Measurements from ENCODE around the gene TMED4. TPM values are rescaled to one million over a fixed set of nuclear protein-coding genes. Genes with fewer than 3 reads are reported as not detected.
A peak's percentile ranks its signal among the peaks of the same experiment; 100 is the strongest.

Gene TMED4
- polyA plus RNA-seq, 1 donor (not counting 4 experiments of a cell fraction or from before 2014, with no cell fraction given), result 45.8 TPM

DNA sequence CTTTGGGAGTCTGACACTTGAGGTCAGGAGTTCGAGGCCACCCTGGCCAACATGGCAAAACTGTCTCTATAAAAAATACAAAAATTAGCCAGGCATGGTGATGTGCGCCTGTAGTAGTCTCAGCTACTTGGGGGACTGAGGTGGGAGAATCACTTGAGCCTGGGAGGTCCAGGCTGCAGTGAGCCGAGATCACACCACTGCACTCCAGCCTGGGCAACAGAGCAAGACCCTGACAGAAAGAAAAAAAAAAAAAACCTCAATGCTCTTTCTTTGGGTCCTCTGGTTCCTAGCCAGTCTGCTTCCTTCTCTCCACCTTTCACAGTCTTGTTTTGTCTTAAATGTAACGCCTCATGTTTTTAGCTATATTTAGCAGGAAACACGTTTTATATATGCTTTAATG, 33.8 kb upstream of the TMED4 start:
- FAIRE-seq (no peak), DNase-seq (ENCODE audit: low read depth, low spot score) (no peak)
- Histone ChIP-seq H4K20me1 (ENCODE audit: control insufficient read depth, extremely low read depth, insufficient read depth, low read length) (peaks cover 3% of the 10 kb centered on the region), H3K36me3 (ENCODE audit: control insufficient read depth in 2 of 2, extremely low read depth in 1 of 2, insufficient read depth in 2 of 2, low read length in 2 of 2) (peaks cover 0 to 5% of the 10 kb centered on the region in 2 experiments), H3K79me2 (ENCODE audit: control insufficient read depth, insufficient read depth, low read length) (peaks cover 94% of the 10 kb centered on the region), H3K9me3 (ENCODE audit: control insufficient read depth, low read depth, low read length) (no peaks in the 10 kb centered on the region), H3K4me1 (ENCODE audit: control insufficient read depth, extremely low read depth, insufficient read depth, low read length) (peaks cover 32% of the 10 kb centered on the region), H2AFZ (ENCODE audit: control insufficient read depth, low read length) (no peak overlapping the region), H3K9me1 (ENCODE audit: control insufficient read depth, extremely low read depth, insufficient read depth, low read length) (no peaks in the 10 kb centered on the region), H3K27ac (ENCODE audit: control insufficient read depth, insufficient read depth, low read length) (peak overlapping the region; percentile 11), H3K9ac (ENCODE audit: control insufficient read depth, extremely low read depth, insufficient read depth, low read length) (no peak overlapping the region), H3K4me3 (ENCODE audit: control insufficient read depth in 2 of 3, extremely low read depth in 1 of 3, insufficient read depth in 2 of 3, low read depth in 1 of 3, low read length in 3 of 3) (no peak overlapping the region), H3K4me2 (ENCODE audit: control insufficient read depth, extremely low read depth, insufficient read depth, low read depth, low read length) (no peak overlapping the region), H3K27me3 (ENCODE audit: control insufficient read depth, extremely low read depth, insufficient read depth, low read length) (no peaks in the 10 kb centered on the region)
- TF ChIP-seq EZH2 (IDR thresholded peaks at IDR 0.05; ENCODE audit: low read length), result no peak
- TF ChIP-seq, protein P1, sequence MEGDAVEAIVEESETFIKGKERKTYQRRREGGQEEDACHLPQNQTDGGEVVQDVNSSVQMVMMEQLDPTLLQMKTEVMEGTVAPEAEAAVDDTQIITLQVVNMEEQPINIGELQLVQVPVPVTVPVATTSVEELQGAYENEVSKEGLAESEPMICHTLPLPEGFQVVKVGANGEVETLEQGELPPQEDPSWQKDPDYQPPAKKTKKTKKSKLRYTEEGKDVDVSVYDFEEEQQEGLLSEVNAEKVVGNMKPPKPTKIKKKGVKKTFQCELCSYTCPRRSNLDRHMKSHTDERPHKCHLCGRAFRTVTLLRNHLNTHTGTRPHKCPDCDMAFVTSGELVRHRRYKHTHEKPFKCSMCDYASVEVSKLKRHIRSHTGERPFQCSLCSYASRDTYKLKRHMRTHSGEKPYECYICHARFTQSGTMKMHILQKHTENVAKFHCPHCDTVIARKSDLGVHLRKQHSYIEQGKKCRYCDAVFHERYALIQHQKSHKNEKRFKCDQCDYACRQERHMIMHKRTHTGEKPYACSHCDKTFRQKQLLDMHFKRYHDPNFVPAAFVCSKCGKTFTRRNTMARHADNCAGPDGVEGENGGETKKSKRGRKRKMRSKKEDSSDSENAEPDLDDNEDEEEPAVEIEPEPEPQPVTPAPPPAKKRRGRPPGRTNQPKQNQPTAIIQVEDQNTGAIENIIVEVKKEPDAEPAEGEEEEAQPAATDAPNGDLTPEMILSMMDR (optimal IDR thresholded peaks at IDR 0.05 in 1 of 3, IDR thresholded peaks at IDR 0.05 in 1 of 3, conservative IDR thresholded peaks at IDR 0.05 in 1 of 3; ENCODE audit: extremely low read depth in 1 of 3, insufficient read depth in 2 of 3, low read length in 3 of 3), result no peak
- dilution Hi-C loops (cut with MboI; ENCODE audit: extremely low pct_ligation_motif_present, low sequenced_read_pairs), result no loop called here

DNA sequence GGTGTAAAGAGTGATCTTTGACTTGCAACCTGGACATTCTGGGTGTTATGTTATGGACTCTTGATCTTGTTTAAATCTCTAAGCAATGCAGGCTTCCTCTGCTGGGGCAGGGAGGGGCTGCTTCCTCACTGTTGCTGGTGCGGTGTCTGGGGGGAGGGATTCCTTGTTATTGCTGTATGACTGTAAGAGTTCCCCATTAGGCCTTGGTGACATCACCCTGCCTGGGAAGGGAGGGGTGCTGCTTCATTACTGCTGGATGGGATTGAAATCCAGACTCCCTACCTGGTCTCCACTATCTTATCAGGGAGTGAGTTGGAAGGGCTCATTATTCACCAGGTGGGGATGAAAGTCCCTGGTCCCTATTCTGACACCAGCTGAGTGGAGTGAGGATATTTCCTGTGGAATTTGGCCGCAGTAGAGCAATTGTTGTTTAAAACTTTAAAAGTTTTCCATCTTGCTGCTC, 33.1 kb upstream of the TMED4 start:
- H3K27ac ChIP-seq (ENCODE audit: control insufficient read depth, insufficient read depth, low read length), result peak overlapping the region; percentile 11
- TF ChIP-seq, protein P1 (optimal IDR thresholded peaks at IDR 0.05 in 1 of 3, IDR thresholded peaks at IDR 0.05 in 1 of 3, conservative IDR thresholded peaks at IDR 0.05 in 1 of 3; ENCODE audit: extremely low read depth in 1 of 3, insufficient read depth in 2 of 3, low read length in 3 of 3), result no peak
- peaks cover 3% of the 10 kb centered on the region for H4K20me1 ChIP-seq (ENCODE audit: control insufficient read depth, extremely low read depth, insufficient read depth, low read length)
- no peaks in the 10 kb centered on the region for H3K9me1 ChIP-seq (ENCODE audit: control insufficient read depth, extremely low read depth, insufficient read depth, low read length)
- no peak overlapping the region for H3K4me2 ChIP-seq (ENCODE audit: control insufficient read depth, extremely low read depth, insufficient read depth, low read depth, low read length)
- no peaks in the 10 kb centered on the region for H3K9me3 ChIP-seq (ENCODE audit: control insufficient read depth, low read depth, low read length)
- H3K9ac ChIP-seq (ENCODE audit: control insufficient read depth, extremely low read depth, insufficient read depth, low read length), result no peak overlapping the region
- dilution Hi-C loops (cut with MboI; ENCODE audit: extremely low pct_ligation_motif_present, low sequenced_read_pairs), result no loop called here
- FAIRE-seq (no peak), DNase-seq (ENCODE audit: low read depth, low spot score) (no peak)
- no peaks in the 10 kb centered on the region for H3K27me3 ChIP-seq (ENCODE audit: control insufficient read depth, extremely low read depth, insufficient read depth, low read length)
- H3K79me2 ChIP-seq (ENCODE audit: control insufficient read depth, insufficient read depth, low read length), result peaks cover 94% of the 10 kb centered on the region
- H3K36me3 ChIP-seq (ENCODE audit: control insufficient read depth in 2 of 2, extremely low read depth in 1 of 2, insufficient read depth in 2 of 2, low read length in 2 of 2), result peaks cover 0 to 5% of the 10 kb centered on the region in 2 experiments
- H3K4me3 ChIP-seq (ENCODE audit: control insufficient read depth in 2 of 3, extremely low read depth in 1 of 3, insufficient read depth in 2 of 3, low read depth in 1 of 3, low read length in 3 of 3), result no peak overlapping the region
- H3K4me1 ChIP-seq (ENCODE audit: control insufficient read depth, extremely low read depth, insufficient read depth, low read length), result peaks cover 32% of the 10 kb centered on the region
- no peak overlapping the region for H2AFZ ChIP-seq (ENCODE audit: control insufficient read depth, low read length)

All from keratinocyte (primary cell).